Breast epithelium (tissue), 3 donors: ENCODE measurements around the gene ABHD4.

ENCODE experiments used
- POLR2AphosphoS5 ChIP-seq, 3 donors: sonication (generic); formaldehyde crosslinking; IDR thresholded peaks; one replicate each; pipeline ENCODE4 v1.6.1; 2017; ENCODE audit warnings: antibody characterized with exemption in 3 of 3
- TF ChIP-seq, protein P1 (sequence below), 3 donors: fragments of 450-650 bp; IDR thresholded peaks; one replicate each; pipeline ENCODE4 v1.5.1; 2016 to 2017; ENCODE audit warnings: antibody characterized with exemption in 3 of 3, mild to moderate bottlenecking in 3 of 3, moderate library complexity in 3 of 3

GRCh38 chr14:22593189-22593588, 4.9 kb upstream of the ABHD4 start:
- TF ChIP-seq, protein P1, sequence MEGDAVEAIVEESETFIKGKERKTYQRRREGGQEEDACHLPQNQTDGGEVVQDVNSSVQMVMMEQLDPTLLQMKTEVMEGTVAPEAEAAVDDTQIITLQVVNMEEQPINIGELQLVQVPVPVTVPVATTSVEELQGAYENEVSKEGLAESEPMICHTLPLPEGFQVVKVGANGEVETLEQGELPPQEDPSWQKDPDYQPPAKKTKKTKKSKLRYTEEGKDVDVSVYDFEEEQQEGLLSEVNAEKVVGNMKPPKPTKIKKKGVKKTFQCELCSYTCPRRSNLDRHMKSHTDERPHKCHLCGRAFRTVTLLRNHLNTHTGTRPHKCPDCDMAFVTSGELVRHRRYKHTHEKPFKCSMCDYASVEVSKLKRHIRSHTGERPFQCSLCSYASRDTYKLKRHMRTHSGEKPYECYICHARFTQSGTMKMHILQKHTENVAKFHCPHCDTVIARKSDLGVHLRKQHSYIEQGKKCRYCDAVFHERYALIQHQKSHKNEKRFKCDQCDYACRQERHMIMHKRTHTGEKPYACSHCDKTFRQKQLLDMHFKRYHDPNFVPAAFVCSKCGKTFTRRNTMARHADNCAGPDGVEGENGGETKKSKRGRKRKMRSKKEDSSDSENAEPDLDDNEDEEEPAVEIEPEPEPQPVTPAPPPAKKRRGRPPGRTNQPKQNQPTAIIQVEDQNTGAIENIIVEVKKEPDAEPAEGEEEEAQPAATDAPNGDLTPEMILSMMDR (IDR thresholded peaks at IDR 0.05) = no peak
- TF ChIP-seq POLR2AphosphoS5 (IDR thresholded peaks at IDR 0.05) = no peak
